ENCODE measurements around the gene PRKAG2.
A peak's percentile ranks its signal among the peaks of the same experiment; 100 is the strongest.

DNA sequence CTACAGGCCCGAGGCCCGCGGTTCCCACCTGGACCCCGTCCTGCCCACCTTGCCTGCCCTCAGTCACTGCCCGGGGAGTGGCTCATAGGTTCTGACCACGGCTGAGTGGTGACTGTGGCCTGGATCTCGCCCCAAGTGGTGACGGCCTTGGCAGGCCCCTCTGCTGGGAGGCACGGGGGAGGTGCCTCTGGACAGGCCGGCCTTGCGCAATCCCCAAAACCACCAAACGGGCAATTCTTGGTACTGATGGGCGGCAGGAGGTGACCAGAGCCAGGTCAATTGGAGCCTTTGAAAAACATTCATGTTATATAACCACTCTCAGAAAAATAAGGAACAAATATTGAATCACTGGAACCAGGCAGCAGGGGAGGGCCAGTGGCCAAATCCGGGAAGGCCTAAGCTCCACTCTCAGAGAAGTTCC lies 83.4 kb downstream of the PRKAG2 start:
- TF ChIP-seq POLR2AphosphoS5 (IDR thresholded peaks at IDR 0.05), result peak in 1 of 3 donors; percentile 15
- TF ChIP-seq CTCF (IDR thresholded peaks at IDR 0.05), result no peak

All from breast epithelium (tissue), 3 donors.